IMR-90 (cell line): Measurements from ENCODE around the gene CFAP221. TPM values are rescaled to one million over a fixed set of nuclear protein-coding genes. Genes with fewer than 3 reads are reported as not detected.

Experiments used
- ATAC-seq: fragments of 200-7000 bp; cut with Tn5 transposase; 2 replicates; pipeline ENCODE4 v1.9.1; 2020; ENCODE audit warnings: low read depth, mild to moderate bottlenecking, moderate library complexity
- BruUV-seq: library from RNA; stranded (reverse); fragments of 400-500 nt; replicated peaks from 2 replicates; lab custom pipeline; 2021; lab: Mats Ljungman, UMichigan
- CTCF ChIA-PET: fragments of 300-600 bp; formaldehyde crosslinking; extraction: SDS; loops from one replicate; lab custom pipeline; 2021; ENCODE audit warnings: antibody characterized with exemption; lab: Yijun Ruan, JAX
- POLR2A ChIA-PET: fragments of 300-600 bp; sonication (Branson Sonifier 250); formaldehyde crosslinking; loops from one replicate; lab custom pipeline; 2022; ENCODE audit warnings: antibody characterized with exemption; ENCODE audit not compliant: unreplicated experiment; lab: Charles Lee
- DNase-seq: peaks from one replicate; pipeline ENCODE4 v3.0.0; 2013
- H2AFZ ChIP-seq: replicated peaks from 2 replicates; pipeline ENCODE3; 2013; ENCODE audit warnings: low read length, mild to moderate bottlenecking; ENCODE audit not compliant: poor library complexity
- H2AK5ac ChIP-seq: 2 replicates; pipeline ENCODE4 v1.6.1; 2013; ENCODE audit warnings: low read depth, low read length, inconsistent platforms
- H2AK9ac ChIP-seq: replicated peaks from 2 replicates; pipeline ENCODE3; 2013; ENCODE audit warnings: mild to moderate bottlenecking, low read depth, low read length, moderate library complexity; ENCODE audit not compliant: poor library complexity
- H2BK120ac ChIP-seq: 2 replicates; pipeline ENCODE4 v1.6.1; 2013; ENCODE audit warnings: low read depth, low read length, inconsistent platforms
- H2BK15ac ChIP-seq: 3 replicates; pipeline ENCODE4 v1.6.1; 2013; ENCODE audit warnings: low read depth, low read length, inconsistent platforms
- H2BK20ac ChIP-seq: 2 replicates; pipeline ENCODE4 v1.6.1; 2013; ENCODE audit warnings: low read depth, mild to moderate bottlenecking, inconsistent platforms, low read length, moderate library complexity
- H2BK5ac ChIP-seq: 2 replicates; pipeline ENCODE4 v1.6.1; 2013; ENCODE audit warnings: mild to moderate bottlenecking, low read depth, low read length, inconsistent platforms; ENCODE audit not compliant: poor library complexity, severe bottlenecking
- H3K14ac ChIP-seq: replicated peaks from 2 replicates; pipeline ENCODE4 v1.6.1; 2013; ENCODE audit warnings: low read depth, low read length, inconsistent platforms
- H3K18ac ChIP-seq: 2 replicates; pipeline ENCODE4 v1.6.1; 2013; ENCODE audit warnings: low read depth, low read length, control low read depth
- H3K23ac ChIP-seq: 2 replicates; pipeline ENCODE4 v1.6.1; 2013; ENCODE audit warnings: low read depth, low read length, inconsistent platforms
- H3K27ac ChIP-seq: 2 replicates; pipeline ENCODE4 v1.5.1; 2013; ENCODE audit warnings: mild to moderate bottlenecking, control low read depth, low read length; ENCODE audit not compliant: insufficient read depth
- H3K27me3 ChIP-seq: 2 replicates; pipeline ENCODE4 v1.6.1; 2013; ENCODE audit warnings: low read length; ENCODE audit not compliant: control insufficient read depth, insufficient read depth
- H3K36me3 ChIP-seq: 2 replicates; pipeline ENCODE4 v1.6.1; 2013; ENCODE audit warnings: low read length, mixed read lengths; ENCODE audit not compliant: control insufficient read depth, insufficient read depth
- H3K4ac ChIP-seq: 2 replicates; pipeline ENCODE4 v1.6.1; 2013; ENCODE audit warnings: low read depth, low read length, inconsistent platforms
- H3K4me1 ChIP-seq: 2 replicates; pipeline ENCODE4 v1.6.1; 2013; ENCODE audit warnings: low read length, mixed read lengths; ENCODE audit not compliant: control insufficient read depth, insufficient read depth
- H3K4me2 ChIP-seq: 2 replicates; pipeline ENCODE4 v1.6.1; 2013; ENCODE audit warnings: low read depth, mild to moderate bottlenecking, control low read depth, low read length, moderate library complexity
- H3K4me3 ChIP-seq: 2 replicates; pipeline ENCODE4 v1.5.1; 2013; ENCODE audit warnings: low read depth, mild to moderate bottlenecking, control low read depth, low read length, moderate library complexity; ENCODE audit not compliant: insufficient read depth
- H3K56ac ChIP-seq: 2 replicates; pipeline ENCODE4 v1.6.1; 2013; ENCODE audit warnings: low read length, inconsistent platforms; ENCODE audit not compliant: insufficient read depth; ENCODE audit errors: extremely low read depth
- H3K79me1 ChIP-seq, 2 experiments: 2 replicates each; pipeline ENCODE4 v1.6.1; 2013; ENCODE audit warnings: low read length in 2 of 2, inconsistent platforms in 1 of 2, low read depth in 1 of 2
- H3K9ac ChIP-seq: 2 replicates; pipeline ENCODE4 v1.6.1; 2013; ENCODE audit warnings: low read depth, low read length, control low read depth
- H3K9me1 ChIP-seq: 2 replicates; pipeline ENCODE4 v1.6.1; 2013; ENCODE audit warnings: low read length, inconsistent platforms; ENCODE audit not compliant: insufficient read depth
- H3K9me3 ChIP-seq: 2 replicates; pipeline ENCODE4 v1.6.1; 2013; ENCODE audit warnings: low read length; ENCODE audit not compliant: control insufficient read depth, insufficient read depth
- H4K20me1 ChIP-seq: 2 replicates; pipeline ENCODE4 v1.6.1; 2013; ENCODE audit warnings: low read length, inconsistent platforms; ENCODE audit not compliant: insufficient read depth
- H4K5ac ChIP-seq: 2 replicates; pipeline ENCODE4 v1.6.1; 2013; ENCODE audit warnings: mild to moderate bottlenecking, low read depth, low read length, control low read depth
- H4K8ac ChIP-seq, 2 experiments: 2 replicates each; pipeline ENCODE4 v1.6.1; 2013; ENCODE audit warnings: low read depth in 2 of 2, low read length in 2 of 2, control low read depth in 1 of 2, inconsistent platforms in 1 of 2
- H4K91ac ChIP-seq: 2 replicates; pipeline ENCODE4 v1.6.1; 2013; ENCODE audit warnings: low read depth, low read length, inconsistent platforms; ENCODE audit not compliant: insufficient read depth
- BHLHE40 ChIP-seq: fragments of 150-350 bp; IDR thresholded peaks from 2 replicates; pipeline ENCODE4 v1.6.1; 2016; ENCODE audit warnings: mild to moderate bottlenecking, low read depth, low read length
- CHD1 ChIP-seq: IDR thresholded peaks from 2 replicates; pipeline ENCODE4 v1.6.1; 2012; ENCODE audit warnings: low read depth, low read length, improper control_type of control experiment
- ELK1 ChIP-seq: fragments of 150-350 bp; IDR thresholded peaks from 2 replicates; pipeline ENCODE4 v1.6.1; 2016; ENCODE audit warnings: low read depth, mild to moderate bottlenecking, low read length, moderate library complexity, borderline replicate concordance
- MAFK ChIP-seq: IDR thresholded peaks from 2 replicates; pipeline ENCODE4 v1.6.1; 2012; ENCODE audit warnings: low read depth, low read length, improper control_type of control experiment
- MAZ ChIP-seq: IDR thresholded peaks from 2 replicates; pipeline ENCODE4 v1.6.1; 2012; ENCODE audit warnings: low read depth, mild to moderate bottlenecking, low read length, improper control_type of control experiment, moderate library complexity, borderline replicate concordance
- MXI1 ChIP-seq: IDR thresholded peaks from 2 replicates; pipeline ENCODE4 v1.6.1; 2012; ENCODE audit warnings: low read depth, mild to moderate bottlenecking, low read length, moderate library complexity, borderline replicate concordance
- POLR2A ChIP-seq: IDR thresholded peaks from 2 replicates; pipeline ENCODE4 v1.6.1; 2012; ENCODE audit warnings: mild to moderate bottlenecking, low read depth, low read length
- RAD21 ChIP-seq: IDR thresholded peaks from 2 replicates; pipeline ENCODE4 v1.6.1; 2012; ENCODE audit warnings: low read length, improper control_type of control experiment
- RCOR1 ChIP-seq: IDR thresholded peaks from 2 replicates; pipeline ENCODE4 v1.6.1; 2012; ENCODE audit warnings: mild to moderate bottlenecking, low read length, improper control_type of control experiment; ENCODE audit not compliant: insufficient replicate concordance
- RFX5 ChIP-seq: IDR thresholded peaks from 2 replicates; pipeline ENCODE4 v1.8.0; 2012; ENCODE audit warnings: low read depth, mild to moderate bottlenecking, low read length, moderate library complexity
- SMC3 ChIP-seq: fragments of 150-350 bp; IDR thresholded peaks from 2 replicates; pipeline ENCODE4 v1.6.1; 2016; ENCODE audit warnings: low read depth, mild to moderate bottlenecking, antibody characterized with exemption, low read length, moderate library complexity
- USF2 ChIP-seq: fragments of 150-350 bp; IDR thresholded peaks from 2 replicates; pipeline ENCODE4 v1.6.1; 2017; ENCODE audit warnings: mild to moderate bottlenecking, antibody characterized with exemption, low read length, low read depth
- WGBS, 2 experiments: methylation state at CpG; one replicate each; pipeline versions ENCODE4 v1.1.5 to v1.1.7; 2013; ENCODE audit warnings: missing lambda C conversion rate in 2 of 2; ENCODE audit not compliant: insufficient read length in 1 of 2; ENCODE audit errors: extremely low coverage in 2 of 2; 5-methylcytosine and 5-hydroxymethylcytosine counted together
- dilution Hi-C: fragments of 300-500 bp; cut with HindIII; formaldehyde crosslinking; loops from one replicate; pipeline ENCODE4 v1.14.3; 2018; ENCODE audit warnings: low sequenced_read_pairs; ENCODE audit not compliant: unreplicated experiment
- in situ Hi-C: fragments of 300-500 bp; cut with MboI; formaldehyde crosslinking; loops from 3 replicates; pipeline ENCODE4 v1.14.3; 2019; ENCODE audit warnings: low sequenced_read_pairs, inconsistent platforms, mixed read lengths
- intact Hi-C: fragments of 100-400 bp; cut with micrococcal nuclease; formaldehyde crosslinking; loops from 2 replicates; pipeline ENCODE4 v1.10.0; 2022
- polyA plus RNA-seq, 3 experiments: library from polyadenylated mRNA; depleted of rRNA; stranded (reverse); fragments of >200 nt; gene quantifications; 2 replicates each; pipeline ENCODE4 v1.2.3, GENCODE V29; 2012; ENCODE audit warnings: low replicate concordance in 1 of 3
- total RNA-seq: library from RNA; depleted of rRNA; stranded (reverse); fragments of >200 nt; gene quantifications from 2 replicates; pipeline ENCODE4 v1.2.3, GENCODE V29; 2012

CFAP221 gene
- total and polyA plus RNA-seq, 2 of the 4 experiments (the other 2 are of a cell fraction) = not detected

GRCh38 chr2:119696005-119696404, 151.8 kb downstream of the CFAP221 start:
- H3K4me3 ChIP-seq = no peak overlapping the region
- whole genome bisulfite sequencing, 2 experiments = 100% methylated on average over 1 of the region's 3 CpGs; no CpG with 5 or more reads in 1 of the 2 experiments
- CTCF ChIA-PET = no interaction called here

More at GRCh38 chr2:119696005-119696404, 151.8 kb downstream of the CFAP221 start:
- Histone ChIP-seq H3K9me1 (peaks cover 7% of the 10 kb centered on the region; the same call in 1 of the 2 replicates), H2BK15ac (no peak overlapping the region), H2BK5ac (no peak overlapping the region), H2BK120ac (no peak overlapping the region), H2AK9ac (no peak overlapping the region), H3K4ac (no peak overlapping the region), H2AFZ (no peak overlapping the region), H3K4me2 (no peak overlapping the region), H3K14ac (no peak overlapping the region), H3K18ac (no peak overlapping the region), H3K27ac (no peak overlapping the region), H3K9ac (no peak overlapping the region), H4K20me1 (no peaks in the 10 kb centered on the region), H3K23ac (no peak overlapping the region), H3K4me1 (peaks cover 6% of the 10 kb centered on the region), H3K36me3 (no peaks in the 10 kb centered on the region), H4K5ac (no peak overlapping the region), H2BK20ac (no peak overlapping the region), H3K9me3 (no peaks in the 10 kb centered on the region), H2AK5ac (no peak overlapping the region), H3K27me3 (peaks cover 34% of the 10 kb centered on the region), H4K8ac (no peak overlapping the region), H3K79me1 (no peaks in the 10 kb centered on the region), H3K56ac (no peak overlapping the region), H4K91ac (no peak overlapping the region)
- dilution Hi-C loops (no loop called here), in situ Hi-C loops (loop anchor here (5.0 kb wide), 1 partner anchor 486 kb away; no protein-coding TSS in a partner anchor), intact Hi-C loops (no loop called here)
- BruUV-seq = no TSS peak
- DNase-seq (no peak), ATAC-seq (no peak)
- POLR2A ChIA-PET = no interaction called here
- TF ChIP-seq RAD21 (no peak), SMC3 (no peak), BHLHE40 (no peak), POLR2A (no peak), CHD1 (no peak), MAZ (no peak), MAFK (no peak), RCOR1 (no peak), MXI1 (no peak), ELK1 (no peak), RFX5 (no peak), USF2 (no peak)
